Ecto neural progenitor cell (in vitro differentiated cells): ENCODE data around the gene PPP1R13B.
"Not testable (repeated sequence)": the region's sequence is repeated elsewhere in the genome, so short reads cannot be mapped to it uniquely, and the experiment has no call there.

Source experiments
- DNase-seq: peaks from one replicate; pipeline ENCODE4 v3.0.0-alpha.2; 2018; ENCODE audit warnings: low spot score

Gene PPP1R13B

DNA sequence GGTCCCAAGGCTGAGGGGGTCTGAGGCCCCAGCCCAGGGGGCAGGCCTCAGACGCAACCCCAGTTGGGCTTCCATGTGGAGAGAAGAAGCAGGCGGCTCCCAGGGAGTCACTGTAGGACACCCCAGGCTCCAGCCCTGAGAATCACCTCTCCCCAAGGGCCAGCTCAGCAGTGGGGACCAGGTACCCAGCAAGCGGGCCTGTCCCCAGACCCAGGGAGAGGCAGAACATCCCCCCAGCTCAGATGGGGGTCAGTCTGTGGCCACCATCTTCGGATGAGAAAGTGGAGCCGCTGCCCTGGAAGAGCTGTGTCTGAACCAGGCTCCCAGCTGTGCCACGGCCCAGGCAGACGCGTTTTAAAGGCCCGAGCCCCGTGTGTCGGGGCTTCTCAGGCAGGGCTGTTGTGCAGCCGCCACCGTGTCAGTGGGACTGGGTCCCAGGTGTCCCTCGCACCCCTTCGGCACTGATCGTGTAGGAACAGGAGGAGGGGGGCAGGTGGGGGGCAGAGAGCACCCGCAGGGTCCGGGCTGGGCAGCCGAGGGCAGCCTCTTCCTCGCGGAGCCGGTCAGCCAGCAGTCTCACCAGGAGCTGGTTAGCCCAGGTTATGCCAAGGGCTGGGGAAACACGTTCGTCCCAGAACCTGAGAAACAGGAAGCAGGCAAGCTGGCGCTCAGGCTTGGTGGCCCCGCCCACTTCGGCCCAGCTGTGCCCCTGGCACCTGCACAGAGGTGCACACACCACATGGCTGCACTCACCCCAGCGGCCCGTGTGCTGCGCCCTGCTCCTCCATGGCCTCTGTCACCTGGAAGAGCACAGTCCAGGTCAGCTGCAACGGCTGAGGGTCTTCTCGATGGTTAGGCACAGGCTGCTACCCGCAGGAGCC is 148.8 kb downstream of the PPP1R13B start:
- peak; percentile 37 for DNase-seq

DNA sequence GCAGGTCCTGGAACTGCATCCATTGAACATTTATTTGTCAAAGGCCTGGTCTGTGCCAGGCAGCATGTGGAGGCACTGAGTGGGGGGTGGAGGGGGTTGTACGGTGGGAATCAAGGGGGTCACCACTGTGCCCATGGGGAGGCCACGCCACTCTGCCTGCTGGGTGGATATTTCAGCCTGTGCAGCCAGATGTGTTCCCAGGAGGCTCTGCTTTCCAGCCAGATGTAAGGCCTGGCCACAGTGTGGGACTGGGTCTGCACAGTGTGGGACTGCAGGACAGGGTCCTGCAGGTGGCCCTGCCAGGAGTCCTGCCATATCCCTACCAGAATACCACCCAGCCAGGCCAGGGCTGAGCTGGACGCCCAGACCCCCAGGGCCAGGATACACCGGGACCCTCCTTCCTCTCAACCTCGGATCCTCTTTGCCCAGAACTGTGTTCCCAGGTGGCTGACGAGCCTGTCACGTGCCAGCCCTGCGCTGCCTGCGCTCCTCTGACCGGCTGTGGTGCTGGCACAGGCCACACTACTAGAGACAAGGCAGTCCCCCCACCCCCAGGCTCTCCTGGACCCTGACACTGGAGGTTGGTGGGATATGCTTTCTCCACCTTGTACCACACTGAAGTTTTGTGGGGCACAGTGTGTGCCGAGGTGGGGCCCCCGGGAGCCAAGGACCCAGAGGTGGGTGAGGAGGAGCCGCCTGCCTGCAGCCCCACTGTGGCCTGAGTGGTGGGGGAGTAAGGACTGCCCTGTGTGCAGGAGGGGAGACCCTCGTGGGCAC is 149.6 kb downstream of the PPP1R13B start:
- DNase-seq, result no peak

DNA sequence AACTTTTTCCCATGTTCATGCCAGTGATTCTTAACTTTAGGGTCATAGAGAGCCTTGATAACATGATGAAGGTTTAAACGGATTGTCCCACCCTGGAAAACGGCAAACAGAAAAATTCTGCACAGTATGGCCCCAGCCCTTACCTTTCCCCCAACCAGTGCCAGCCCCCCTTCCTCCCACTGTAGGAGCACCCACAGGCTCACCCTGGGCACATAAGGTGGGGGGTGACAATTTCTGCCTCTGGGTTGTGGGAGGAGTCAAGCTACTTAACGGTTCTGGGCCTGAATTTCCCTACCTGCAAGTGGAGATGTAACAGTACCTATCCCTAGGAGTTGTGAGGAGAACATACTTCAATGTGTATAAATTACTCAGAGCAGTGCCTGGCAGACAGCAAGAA is 150.2 kb downstream of the PPP1R13B start:
- DNase-seq, result no peak

DNA sequence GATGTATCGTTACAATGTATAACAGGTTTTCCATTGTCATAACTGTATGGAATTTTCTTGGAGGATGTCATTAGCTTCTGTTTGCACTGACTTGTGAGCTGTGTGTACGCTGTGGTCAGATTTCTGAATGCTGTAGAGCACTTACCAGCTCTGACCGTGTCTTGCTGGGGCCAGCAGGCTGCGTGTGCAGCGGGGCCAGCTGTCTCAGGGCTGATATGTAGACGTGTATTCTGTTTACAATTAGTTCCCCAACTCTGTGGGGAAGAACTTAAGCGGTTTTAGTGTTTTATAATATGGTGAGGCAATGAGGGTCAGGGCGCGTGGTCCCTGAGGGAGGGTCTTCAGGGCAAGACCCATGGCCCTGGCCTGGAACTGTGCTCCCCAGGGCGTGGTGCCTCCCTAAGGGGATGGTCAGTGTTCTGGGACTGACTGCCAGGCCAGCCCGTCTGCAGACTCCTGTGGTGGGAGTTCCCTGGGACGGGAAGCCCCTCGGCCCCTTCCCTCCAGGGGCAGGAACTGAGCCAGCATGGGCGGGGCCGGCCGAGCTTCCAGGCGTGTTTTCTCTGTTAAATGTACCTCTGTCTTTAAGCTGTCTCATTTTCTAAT is 150.8 kb downstream of the PPP1R13B start:
- DNase-seq, result no peak

DNA sequence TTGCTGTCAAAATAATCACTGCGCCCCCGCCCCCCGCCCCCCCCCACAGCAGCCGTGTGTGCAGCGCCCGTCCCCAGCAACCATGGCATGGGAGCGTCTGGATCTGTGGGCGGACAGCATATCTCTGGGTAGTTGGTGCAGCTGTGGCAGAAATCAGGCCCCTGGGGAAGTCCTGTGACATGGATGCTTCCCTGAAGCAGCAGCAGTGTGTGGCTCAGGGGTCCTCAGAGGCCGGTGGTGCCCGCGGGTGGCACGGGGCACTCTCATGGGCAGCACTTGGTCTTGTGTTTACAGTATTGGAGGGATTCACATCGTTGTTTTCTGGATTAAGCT is 151.3 kb downstream of the PPP1R13B start:
- DNase-seq, result no peak

DNA sequence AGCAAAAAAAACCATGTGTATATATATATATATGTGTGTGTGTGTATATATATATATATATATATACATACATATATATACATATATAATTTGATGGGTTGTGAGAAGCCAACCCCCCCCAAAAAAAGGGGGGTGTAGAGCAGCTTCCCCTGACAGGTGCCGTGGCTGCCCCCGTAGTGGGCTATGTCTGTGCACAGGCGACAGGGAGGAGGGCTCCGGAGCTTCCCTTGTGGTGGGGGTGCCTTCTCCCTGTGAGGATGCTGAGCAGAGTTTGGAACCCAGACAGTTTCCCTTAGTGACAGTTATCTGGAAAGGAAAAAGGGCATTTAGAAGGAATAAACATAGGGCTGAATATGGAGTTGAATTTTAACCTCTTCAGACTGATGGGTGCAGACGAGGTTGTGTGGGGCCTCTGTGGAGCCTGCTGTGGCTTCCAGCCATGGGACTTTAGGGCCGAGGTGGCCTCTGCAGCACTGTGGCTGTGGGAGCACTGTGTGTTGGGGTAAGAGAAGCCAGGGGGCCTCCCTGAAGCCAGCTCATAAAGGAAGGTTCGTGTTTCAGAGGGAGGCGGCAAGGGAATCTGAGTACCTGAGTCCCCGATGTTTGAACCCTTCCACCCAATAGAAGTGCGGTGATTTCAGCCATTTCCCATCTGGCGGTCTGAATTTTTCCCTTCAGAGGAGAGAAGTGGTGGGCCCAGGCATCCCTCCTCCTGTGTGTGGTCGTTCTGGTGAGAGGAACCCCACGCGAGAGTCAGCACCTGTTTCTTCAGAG is 151.9 kb downstream of the PPP1R13B start:
- DNase-seq, result no peak

DNA sequence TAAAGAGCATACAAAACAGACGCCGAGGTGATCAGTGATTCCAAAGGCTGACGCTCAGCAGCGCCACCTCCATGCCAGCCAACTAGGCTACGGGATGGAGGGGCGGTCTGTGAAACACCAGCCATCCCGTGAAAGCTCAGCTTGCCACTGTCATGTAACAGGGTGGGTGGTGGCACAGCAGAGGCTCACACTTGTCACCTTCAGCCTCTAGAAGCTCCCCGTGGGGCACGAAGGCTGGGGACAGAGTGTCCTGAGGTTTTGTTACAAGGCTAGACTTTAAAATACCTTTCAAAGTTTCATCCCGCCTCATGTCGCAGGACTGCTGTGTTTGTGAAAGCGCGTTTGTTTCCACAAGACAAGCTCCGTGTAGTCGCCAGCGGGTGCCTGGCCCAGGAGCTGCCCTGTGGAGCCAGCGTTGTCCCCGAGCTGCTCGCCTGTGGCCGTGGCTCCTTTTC is 152.8 kb downstream of the PPP1R13B start:
- DNase-seq, result no peak

DNA sequence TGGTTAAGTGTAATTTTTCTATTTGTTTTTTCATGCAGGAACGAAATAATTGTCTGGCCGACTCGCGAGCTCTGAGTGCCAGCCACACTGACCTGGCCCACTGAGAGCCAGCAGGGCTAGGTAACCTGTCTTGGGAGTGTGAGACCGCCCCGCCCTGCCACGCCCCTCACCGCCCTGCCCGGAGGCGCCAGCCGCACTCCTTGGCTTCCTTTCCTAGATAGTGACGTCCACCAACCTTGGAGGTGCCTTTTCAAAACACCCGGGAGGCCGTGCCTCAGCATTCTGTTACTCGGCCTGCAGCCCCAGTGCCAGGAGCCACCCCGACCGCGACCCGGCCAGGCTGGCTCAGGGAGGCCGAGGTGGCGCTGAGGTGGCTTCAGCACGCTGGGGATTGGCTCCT is 153.9 kb downstream of the PPP1R13B start:
- no peak for DNase-seq

DNA sequence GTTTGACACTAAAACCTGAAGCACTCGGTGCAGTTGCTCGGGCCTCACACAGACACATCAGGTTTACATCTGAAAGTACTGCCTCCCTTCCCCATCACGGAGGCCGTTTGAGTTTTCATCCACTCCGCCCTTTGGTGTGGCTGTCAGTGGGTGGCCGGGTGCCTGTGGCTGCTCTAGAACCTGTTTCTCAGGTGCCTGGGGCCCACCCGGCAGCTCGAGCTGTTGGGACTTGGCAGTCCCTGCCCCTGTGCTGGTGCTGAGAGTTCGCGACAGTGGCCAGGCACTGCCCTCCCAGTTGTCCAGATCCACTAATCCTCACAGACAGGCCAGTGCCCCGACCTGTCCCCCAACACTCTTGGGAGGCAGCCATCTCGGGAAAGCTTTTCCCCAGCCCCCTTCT is 154.5 kb downstream of the PPP1R13B start:
- DNase-seq, result no peak

DNA sequence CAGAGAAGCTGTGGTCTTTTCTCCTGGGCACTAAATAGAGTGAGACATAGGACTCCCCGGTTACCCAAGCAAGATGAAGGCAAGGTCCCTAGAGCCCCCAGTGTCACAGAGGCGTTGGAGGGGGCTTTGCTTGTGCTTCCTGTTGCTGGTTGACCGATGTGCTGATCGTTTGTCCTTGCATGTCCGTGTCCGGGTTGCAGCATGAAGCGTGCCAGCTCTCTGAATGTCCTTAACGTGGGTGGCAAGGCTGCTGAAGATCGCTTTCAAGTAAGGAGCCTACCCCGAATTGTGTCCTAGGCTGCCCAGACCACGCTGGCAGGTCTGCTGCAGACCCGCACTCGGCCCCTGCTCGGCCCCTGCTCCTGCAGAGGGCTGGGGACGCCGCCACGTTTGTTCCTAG is 155.2 kb downstream of the PPP1R13B start:
- DNase-seq, result no peak

DNA sequence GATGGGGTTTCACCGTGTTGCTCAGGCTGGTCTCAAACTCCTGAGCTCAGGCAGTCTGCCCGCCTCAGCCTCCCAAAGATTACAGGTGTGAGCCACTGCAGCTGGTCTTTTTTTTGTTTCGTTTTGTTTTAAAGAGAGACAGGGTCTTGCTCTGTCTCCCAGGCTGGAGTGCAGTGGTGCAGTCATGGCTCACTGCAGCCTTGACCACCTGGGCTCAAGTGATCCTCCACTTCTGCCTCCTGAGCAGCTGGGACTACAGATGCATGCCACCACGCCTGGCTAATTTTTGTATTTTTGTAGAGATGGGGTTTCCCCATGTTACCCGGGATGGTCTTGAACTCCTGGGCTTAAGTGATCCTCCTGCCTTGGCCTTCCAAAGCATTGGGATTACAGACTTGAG is 155.7 kb downstream of the PPP1R13B start:
- not testable (repeated sequence) for DNase-seq

DNA sequence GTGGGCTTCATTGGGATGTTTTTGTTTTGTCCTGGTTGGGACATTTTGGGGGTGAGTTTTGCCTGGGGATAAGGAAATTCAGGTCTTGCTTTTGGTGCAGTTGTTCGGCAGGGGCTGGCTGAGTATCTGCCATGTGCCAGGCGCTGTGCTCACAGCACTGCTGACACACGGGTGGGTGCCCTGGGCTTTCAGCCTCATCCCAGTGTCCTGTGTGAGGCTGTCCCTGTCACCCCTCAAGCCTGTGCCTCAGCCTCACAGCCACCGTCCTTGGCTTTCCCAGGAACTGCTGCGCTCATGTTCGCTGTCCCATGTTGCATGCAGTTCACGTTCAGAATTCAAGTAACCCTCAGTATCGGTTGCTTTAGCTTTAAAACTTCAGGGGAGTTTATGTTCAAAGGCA is 157.0 kb downstream of the PPP1R13B start:
- no peak for DNase-seq

DNA sequence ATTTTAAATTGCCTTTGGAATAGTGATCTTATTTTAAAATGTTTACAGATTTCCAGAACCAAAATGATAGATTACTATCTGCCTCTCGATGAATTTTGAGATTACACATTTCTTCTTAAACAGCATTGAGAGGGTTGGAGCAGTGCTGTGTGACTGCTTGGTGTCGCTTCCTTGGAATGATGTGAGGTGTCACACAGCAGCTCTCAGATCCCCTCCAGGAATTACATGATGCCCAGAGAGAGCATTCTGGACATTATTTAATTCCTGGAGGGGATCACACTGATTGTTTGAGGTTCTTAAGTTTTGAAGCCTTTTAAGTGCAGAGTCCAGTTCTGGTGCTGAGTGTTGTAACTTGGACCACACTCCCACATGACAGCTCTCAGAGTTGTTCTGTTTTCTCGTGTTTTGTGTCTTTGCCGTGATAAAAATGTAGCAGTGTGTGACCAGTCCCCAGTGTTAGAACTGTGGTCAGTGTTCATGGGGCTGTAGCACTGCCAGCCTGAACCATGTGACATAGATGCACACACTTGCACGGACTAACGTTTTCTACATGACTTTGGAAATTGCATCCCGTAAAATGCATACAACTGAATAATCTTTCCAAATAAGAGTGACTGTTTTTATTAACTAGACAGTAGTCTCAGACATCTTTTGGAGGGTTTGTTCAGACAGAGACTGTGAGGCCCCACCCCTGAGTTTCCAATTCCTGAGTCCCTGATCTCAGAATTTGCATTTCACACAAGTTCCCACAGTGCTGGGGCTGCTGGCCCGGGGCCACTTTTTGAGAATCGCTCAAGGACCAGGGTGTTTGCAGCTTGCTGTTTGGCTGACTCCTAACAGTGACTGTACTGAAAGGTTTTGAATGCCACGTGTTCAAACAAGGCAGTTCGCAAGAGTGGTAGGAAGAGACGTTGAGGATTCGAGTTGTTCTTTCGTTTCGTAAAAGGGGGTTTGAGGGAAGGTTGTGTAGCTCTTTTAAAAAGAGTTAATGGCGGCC is 158.2 kb downstream of the PPP1R13B start:
- no peak for DNase-seq

DNA sequence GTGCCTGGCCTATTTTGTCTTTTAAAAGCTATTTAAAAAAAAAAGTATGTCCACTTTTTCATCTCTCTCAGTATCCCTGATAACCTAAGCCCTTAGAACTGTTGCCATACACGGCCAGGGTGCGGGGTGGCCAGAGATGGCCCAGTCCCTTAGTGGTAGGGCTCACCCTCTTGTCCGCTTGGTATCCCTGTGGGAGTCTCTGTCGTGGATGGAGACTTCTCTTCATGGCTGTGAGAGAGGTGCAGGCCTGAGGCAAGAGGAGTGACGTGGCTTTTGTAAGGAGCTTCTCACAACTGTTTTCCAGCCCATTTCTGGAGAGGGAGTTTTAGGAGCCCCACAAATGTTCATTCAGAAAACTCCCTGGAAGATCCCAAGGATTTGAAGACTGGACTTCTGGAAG is 158.9 kb downstream of the PPP1R13B start:
- DNase-seq, result no peak

DNA sequence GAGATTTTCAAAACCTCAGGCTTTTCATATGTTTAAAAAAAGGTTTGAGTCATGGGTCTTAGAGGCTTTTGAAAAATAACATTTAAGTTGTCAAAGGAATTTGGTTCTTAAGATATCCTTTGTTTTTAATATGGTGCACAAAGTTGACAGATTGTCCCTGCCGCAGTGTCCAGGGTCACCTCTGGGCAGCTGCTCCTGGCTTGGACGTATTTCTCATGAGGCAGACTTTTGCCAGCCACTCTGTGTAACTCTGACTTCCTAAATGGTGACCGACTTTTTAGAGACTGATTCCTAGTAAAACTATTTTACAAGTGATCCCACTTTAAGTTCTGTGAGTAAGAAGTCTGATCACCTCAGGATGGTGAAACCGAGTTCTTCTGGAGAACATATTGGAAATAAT is 159.7 kb downstream of the PPP1R13B start:
- DNase-seq, result no peak

DNA sequence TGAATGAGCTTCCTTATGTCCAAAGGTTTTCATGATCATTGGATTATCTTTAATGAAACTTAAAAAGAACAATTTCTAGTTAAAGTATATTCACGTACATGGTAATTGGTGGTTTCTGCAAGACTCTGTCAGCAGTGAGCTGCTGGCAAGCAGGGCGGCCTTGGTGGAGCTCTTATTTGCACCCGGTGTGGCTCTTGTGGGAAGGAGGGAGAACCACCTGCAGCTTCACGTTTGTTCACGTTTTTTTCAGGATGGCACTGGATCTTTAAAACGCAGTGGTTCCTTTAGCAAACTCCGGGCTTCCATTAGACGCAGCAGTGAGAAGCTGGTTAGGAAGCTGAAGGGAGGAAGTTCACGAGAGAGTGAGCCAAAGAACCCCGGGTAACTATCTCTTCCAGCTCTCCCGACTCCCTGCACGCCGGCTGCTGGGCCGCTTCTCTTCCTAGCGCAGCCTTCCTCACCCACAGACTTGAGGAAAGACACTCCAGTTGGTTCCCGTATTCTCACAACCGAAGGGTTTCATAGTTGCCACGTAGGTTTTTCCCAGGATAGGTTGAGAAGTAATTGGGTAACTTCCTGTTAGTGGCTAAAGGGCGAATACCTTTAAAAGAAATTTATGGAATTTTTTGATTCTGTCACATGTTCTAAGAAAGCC is 160.4 kb downstream of the PPP1R13B start:
- DNase-seq, result no peak

DNA sequence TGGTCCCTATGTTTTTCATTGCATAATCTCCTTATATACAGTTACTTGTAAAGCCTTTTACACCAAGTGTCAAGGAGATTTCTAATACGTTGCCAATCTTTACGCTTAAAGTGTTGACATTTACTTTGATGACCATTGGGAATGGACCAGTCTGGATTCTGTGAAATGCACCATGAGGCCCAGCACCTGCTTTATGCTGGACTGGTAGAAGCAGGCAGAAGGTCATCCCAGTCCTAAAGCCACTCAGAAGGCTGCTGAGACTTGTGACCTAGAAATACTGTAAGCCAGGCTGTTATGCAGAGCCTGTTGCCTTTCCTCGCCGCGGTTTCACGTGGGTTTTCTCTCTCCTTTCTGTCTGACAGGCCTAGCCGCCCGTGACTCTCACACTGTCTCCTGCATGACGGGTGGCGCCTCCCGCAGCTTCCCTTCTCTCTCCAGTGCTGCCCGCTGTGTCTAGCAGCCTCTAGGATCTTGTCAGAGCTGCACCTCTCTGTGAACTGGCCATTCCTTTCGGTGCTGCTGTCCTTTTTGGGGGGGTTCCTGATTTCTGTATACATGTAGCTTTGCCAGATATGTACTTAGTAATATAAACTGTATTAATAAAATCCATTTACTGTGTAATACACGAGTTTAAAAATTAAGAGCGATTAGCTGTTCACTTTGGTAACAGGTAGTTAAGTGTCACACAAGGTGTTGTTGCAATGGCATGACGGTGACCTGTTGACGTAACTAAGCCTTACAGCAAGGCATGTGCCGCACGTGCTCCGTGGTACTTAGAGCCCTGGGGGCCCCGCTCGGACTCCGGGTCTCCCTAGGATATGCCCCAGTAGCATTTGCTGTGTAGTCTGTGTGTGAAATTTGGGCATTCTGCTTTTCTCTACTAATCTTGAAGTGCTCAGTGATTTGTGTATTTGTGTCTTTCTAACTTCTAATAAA is 161.8 kb downstream of the PPP1R13B start:
- no peak for DNase-seq

DNA sequence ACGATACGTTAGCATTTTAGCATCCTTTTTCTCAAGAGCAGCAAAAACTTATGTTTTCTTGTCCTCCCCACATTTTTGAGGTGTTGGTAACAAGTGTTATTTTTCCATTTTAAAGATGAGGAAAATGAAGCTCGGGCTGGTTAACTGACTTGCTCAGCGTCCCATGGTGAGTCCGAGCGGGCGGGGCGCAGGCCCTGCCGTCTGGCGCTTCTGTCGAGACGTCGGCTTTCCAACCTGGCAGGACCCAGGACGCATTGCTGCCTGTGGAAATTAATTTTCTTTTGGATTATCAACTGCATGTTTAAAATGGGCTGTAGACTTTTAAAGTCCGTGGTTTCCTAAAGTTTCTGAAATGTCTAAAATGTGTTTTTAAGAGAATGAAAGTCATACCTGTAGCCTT is 162.5 kb downstream of the PPP1R13B start:
- DNase-seq, result no peak

DNA sequence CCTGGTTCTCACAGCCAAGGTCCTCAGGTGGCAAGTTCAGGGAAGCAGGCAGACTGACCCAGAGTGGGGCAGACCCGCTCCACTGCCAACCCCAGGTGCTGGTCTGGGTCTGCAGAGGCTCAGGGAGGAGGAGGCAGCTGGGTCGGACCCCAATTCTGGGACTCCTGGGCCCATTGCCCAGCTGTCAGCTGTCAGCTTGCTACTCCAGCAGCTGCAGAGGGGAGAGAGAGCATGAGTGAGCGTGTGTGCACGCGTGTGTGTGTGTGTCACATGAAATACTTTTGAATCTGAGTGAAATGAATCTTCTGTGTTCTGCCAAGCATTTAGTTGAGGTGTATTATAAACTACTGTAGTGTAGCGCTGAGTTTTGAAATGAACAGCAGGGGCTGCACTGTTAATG is 162.9 kb downstream of the PPP1R13B start:
- no peak for DNase-seq
